ENCODE results near the gene SYVN1. TPM values are rescaled to one million over a fixed set of nuclear protein-coding genes. Genes with fewer than 3 reads are reported as not detected.

SYVN1 gene
- total and polyA plus RNA-seq, 10 of the 15 experiments (the other 5 are each of a cell fraction or from before 2014, with no cell fraction given): 0.79 to 63.6 (median 20.1) TPM

DNA sequence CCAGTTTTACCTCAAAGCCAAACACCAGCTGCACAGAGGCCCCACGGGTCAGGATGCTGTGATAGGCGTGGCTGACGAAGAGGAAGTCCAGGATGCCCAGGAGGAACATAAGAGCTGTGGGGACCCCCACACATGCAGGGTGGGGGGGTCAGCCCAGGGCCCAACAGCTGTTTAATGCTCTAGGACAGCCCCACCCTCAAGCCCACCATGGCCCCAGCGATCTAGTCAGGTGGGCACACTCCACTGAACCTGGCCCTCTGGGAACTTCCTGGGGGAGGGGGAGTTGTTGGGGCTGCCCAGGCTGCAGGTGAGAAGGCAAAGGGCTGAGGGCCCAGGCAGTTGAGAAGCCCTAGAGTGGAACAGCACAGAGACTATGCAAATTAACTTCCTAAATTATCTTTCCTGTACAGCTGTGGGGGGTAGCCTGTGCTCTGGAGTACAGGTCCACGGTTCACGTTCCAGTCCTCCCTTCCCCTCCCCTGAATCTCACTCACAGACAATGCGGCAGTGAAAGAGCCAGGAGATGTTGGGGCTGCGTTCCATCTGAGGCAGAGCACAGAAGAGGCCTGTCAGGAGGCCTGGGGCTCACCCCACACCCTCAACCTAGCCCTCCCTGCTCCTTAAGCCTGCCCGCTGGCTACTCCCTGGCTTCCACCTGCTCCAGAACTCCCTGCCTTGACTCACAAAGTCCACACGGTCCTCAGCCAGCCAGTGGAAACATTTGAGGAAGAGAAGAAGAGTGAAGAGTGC lies 1.9 kb downstream of the SYVN1 start:
- Histone ChIP-seq H4K20me1 (ENCODE audit: control insufficient read depth, insufficient read depth) (0 out of 2 replicates have a peak, but pooled peaks cover 4% of the 10 kb centered on the region), H3K79me2 (ENCODE audit: control insufficient read depth, insufficient read depth, low read length) (peaks cover 44% of the 10 kb centered on the region), H3K27me3 (replicated peaks in 1 of 2; ENCODE audit: control insufficient read depth in 2 of 2, insufficient read depth in 2 of 2, low read length in 1 of 2) (no peaks in the 10 kb centered on the region), H3K4me1 (ENCODE audit: control insufficient read depth, insufficient read depth, low read length) (peaks cover 21% of the 10 kb centered on the region), H2AFZ (ENCODE audit: control insufficient read depth, low read depth, low read length) (no peak overlapping the region), H3K36me3 (ENCODE audit: control insufficient read depth in 2 of 2, insufficient read depth in 2 of 2, low read length in 1 of 2) (peaks cover 15 to 33% of the 10 kb centered on the region in 2 experiments), H3K9me3 (replicated peaks; ENCODE audit: control insufficient read depth, insufficient read depth, low read length) (no peaks in the 10 kb centered on the region), H3K4me3 (peak overlapping the region; percentile 99), H3K27ac (ENCODE audit: control insufficient read depth, insufficient read depth) (peak overlapping the region; percentile 99), H3K9ac (ENCODE audit: control insufficient read depth, insufficient read depth, low read length) (peak overlapping the region; percentile 96), H3K4me2 (ENCODE audit: control insufficient read depth, insufficient read depth) (peak overlapping the region; percentile 98)
- in situ Hi-C loops (cut with MboI): no loop called here
- SMC1A ChIA-PET (ENCODE audit: uncharacterized antibody, unreplicated experiment): interaction anchor here (1.0 to 2.3 kb wide), 4 partner anchors 10 to 198 kb away, joined by 3 to 10 read pairs (median 5); partner anchors contain the start of genes CAPN1, FAU and MRPL49
- BruUV-seq (replicated peaks): no TSS peak
- WGBS (ENCODE audit: insufficient coverage, insufficient replicate concordance, low lambda C conversion rate, missing lambda C conversion rate): 0% methylated on average over 10 of the region's 10 CpGs
- no peak for DNase-seq (ENCODE audit: low read depth, low spot score)
- intact Hi-C loops (cut with micrococcal nuclease; ENCODE audit: unreplicated experiment): loop anchor here (5.0 to 10.0 kb wide), 2 partner anchors 50 to 122 kb away; partner anchors contain the start of gene CAPN1
- ATAC-seq: peak; percentile 41
- RAD21 ChIA-PET (ENCODE audit: unreplicated experiment): interaction anchor here (0.5 to 2.4 kb wide), 6 partner anchors 10 to 793 kb away, joined by 3 to 9 read pairs (median 4); partner anchors contain the start of genes CAPN1, FAU, MRPL49 and TM7SF2
- CTCF ChIA-PET: interaction anchor here (0.6 to 6.7 kb wide), 7 partner anchors 11 to 217 kb away, joined by 3 to 40 read pairs (median 5); partner anchors contain the start of genes CAPN1, FAU, MRPL49 and ZNHIT2
- FAIRE-seq: peak; percentile 97
- POLR2A ChIA-PET: interaction anchor here (1.0 to 3.1 kb wide), 4 partner anchors 8 to 50 kb away, joined by 3 to 16 read pairs (median 8); partner anchors contain the start of genes FAU and MRPL49
- TF ChIP-seq MEF2B (IDR thresholded peaks at IDR 0.05; ENCODE audit: partially characterized antibody, poor library complexity, severe bottlenecking): peak; percentile 16
- no peak for TF ChIP-seq RAD21 (IDR thresholded peaks at IDR 0.05; ENCODE audit: insufficient read depth, low read depth, low read length)
- TF ChIP-seq SPI1 (IDR thresholded peaks at IDR 0.05; ENCODE audit: borderline replicate concordance, insufficient read depth, low read depth, low read length): 0 out of 2 replicates have a peak, but pooled peaks have one; percentile 23
- 0 out of 2 replicates have a peak, but pooled peaks have one; percentile 18 for TF ChIP-seq NR2F1 (conservative IDR thresholded peaks at IDR 0.05)
- peak; percentile 69 for TF ChIP-seq POLR2A (IDR thresholded peaks at IDR 0.05; ENCODE audit: low read depth, low read length)
- 0 out of 4 replicates have a peak, but pooled peaks of 1 of the 2 experiments have one; percentile 36 for TF ChIP-seq EP300 (IDR thresholded peaks at IDR 0.05; ENCODE audit: borderline replicate concordance in 1 of 2, control insufficient read depth in 1 of 2, low read depth in 2 of 2, low read length in 2 of 2)
- TF ChIP-seq SMC3 (IDR thresholded peaks at IDR 0.05; ENCODE audit: borderline replicate concordance, low read length): no peak
- TF ChIP-seq, protein P1, sequence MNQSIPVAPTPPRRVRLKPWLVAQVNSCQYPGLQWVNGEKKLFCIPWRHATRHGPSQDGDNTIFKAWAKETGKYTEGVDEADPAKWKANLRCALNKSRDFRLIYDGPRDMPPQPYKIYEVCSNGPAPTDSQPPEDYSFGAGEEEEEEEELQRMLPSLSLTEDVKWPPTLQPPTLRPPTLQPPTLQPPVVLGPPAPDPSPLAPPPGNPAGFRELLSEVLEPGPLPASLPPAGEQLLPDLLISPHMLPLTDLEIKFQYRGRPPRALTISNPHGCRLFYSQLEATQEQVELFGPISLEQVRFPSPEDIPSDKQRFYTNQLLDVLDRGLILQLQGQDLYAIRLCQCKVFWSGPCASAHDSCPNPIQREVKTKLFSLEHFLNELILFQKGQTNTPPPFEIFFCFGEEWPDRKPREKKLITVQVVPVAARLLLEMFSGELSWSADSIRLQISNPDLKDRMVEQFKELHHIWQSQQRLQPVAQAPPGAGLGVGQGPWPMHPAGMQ (IDR thresholded peaks at IDR 0.05; ENCODE audit: borderline replicate concordance): no peak
- peak in 1 of 2 experiments; percentile 13; a peak in 1 of 4 replicates for TF ChIP-seq IKZF2 (IDR thresholded peaks at IDR 0.05)
- TF ChIP-seq, protein P2, sequence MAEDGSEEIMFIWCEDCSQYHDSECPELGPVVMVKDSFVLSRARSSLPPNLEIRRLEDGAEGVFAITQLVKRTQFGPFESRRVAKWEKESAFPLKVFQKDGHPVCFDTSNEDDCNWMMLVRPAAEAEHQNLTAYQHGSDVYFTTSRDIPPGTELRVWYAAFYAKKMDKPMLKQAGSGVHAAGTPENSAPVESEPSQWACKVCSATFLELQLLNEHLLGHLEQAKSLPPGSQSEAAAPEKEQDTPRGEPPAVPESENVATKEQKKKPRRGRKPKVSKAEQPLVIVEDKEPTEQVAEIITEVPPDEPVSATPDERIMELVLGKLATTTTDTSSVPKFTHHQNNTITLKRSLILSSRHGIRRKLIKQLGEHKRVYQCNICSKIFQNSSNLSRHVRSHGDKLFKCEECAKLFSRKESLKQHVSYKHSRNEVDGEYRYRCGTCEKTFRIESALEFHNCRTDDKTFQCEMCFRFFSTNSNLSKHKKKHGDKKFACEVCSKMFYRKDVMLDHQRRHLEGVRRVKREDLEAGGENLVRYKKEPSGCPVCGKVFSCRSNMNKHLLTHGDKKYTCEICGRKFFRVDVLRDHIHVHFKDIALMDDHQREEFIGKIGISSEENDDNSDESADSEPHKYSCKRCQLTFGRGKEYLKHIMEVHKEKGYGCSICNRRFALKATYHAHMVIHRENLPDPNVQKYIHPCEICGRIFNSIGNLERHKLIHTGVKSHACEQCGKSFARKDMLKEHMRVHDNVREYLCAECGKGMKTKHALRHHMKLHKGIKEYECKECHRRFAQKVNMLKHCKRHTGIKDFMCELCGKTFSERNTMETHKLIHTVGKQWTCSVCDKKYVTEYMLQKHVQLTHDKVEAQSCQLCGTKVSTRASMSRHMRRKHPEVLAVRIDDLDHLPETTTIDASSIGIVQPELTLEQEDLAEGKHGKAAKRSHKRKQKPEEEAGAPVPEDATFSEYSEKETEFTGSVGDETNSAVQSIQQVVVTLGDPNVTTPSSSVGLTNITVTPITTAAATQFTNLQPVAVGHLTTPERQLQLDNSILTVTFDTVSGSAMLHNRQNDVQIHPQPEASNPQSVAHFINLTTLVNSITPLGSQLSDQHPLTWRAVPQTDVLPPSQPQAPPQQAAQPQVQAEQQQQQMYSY (CRISPR knock-in tag; IDR thresholded peaks at IDR 0.05): no peak
- TF ChIP-seq MEF2A (IDR thresholded peaks at IDR 0.05; ENCODE audit: insufficient read depth, low read depth, low read length): peak; percentile 78; the same call in 1 of the 2 replicates
- TF ChIP-seq GABPA (IDR thresholded peaks at IDR 0.05; ENCODE audit: low read depth): no peak
- TF ChIP-seq ZNF622 (IDR thresholded peaks at IDR 0.05): no peak
- TF ChIP-seq MTA3 (IDR thresholded peaks at IDR 0.05; ENCODE audit: borderline replicate concordance, low read length): 0 out of 2 replicates have a peak, but pooled peaks have one; percentile 19
- TF ChIP-seq NBN (IDR thresholded peaks at IDR 0.05): no peak
- TF ChIP-seq EED (IDR thresholded peaks at IDR 0.05; ENCODE audit: low read depth): peak; percentile 45
- TF ChIP-seq USF1 (IDR thresholded peaks at IDR 0.05; ENCODE audit: borderline replicate concordance, extremely low read length, insufficient read depth, low read depth, low read length): no peak
